HG03045 (cell line): ENCODE results near the gene NRIP2.

Experiments used
- ATAC-seq: cut with Tn5 transposase; IDR thresholded peaks from one replicate; pipeline ENCODE4 v1.9.1; 2021; ENCODE audit warnings: mild to moderate bottlenecking, moderate library complexity; ENCODE audit not compliant: unreplicated experiment

Gene NRIP2

GRCh38 chr12:2845280-2845679 lies 10.4 kb upstream of the NRIP2 start:
- no peak for ATAC-seq

GRCh38 chr12:2844786-2845185 lies 10.0 kb upstream of the NRIP2 start:
- ATAC-seq = no peak

DNA sequence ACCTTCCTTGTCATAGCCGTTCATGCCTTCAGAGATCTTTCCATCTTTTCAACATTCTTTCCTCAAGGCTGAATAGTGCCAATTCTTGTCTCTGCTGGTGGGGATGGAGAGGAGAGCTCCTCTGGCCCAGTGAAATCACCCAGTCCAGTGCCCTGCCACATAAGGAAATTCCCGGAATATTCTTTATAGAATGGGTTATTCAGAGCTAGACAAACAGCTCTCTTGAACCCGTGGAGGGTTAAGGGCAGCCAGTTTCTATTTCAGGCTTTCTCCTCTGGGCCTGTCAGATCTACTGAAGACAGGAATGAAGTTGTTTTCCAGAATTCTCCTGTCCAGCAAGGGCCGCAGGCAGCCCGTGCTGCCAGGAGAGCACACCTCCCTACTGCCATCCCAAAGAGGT lies 8.1 kb upstream of the NRIP2 start:
- no peak for ATAC-seq

DNA sequence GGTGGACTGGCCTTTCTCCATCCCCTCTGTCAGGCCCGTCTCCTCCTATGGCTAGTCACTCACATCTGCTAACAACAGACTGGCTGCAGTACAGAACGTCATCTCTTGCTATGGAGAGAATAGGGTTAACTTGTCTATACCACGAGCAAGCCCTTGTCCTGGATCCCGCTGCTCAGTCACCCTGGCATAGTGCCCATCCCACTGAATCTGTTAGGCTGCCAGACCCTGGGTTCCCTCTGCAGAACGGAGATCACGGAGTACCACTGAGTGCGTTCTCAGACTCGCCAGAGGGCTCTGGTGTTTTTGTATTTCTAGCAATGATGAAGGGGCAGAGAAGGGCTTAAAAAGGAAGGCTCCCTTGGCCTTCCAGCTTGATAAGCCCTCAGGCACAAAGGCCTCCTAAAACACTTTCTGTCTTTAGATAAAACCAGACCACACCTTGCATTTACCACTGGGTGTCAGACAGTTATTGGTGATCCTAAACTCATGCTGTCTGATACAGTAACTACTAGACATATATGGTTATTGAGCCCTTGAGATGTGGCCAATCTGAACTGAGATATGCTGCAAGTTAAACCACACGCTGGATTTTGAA lies 6.3 kb upstream of the NRIP2 start:
- no peak for ATAC-seq

- no peak for ATAC-seq
Measured at GRCh38 chr12:2836574-2836973, 1.7 kb upstream of the NRIP2 start.

GRCh38 chr12:2835691-2836403 lies 1.0 kb upstream of the NRIP2 start:
- no peak for ATAC-seq

GRCh38 chr12:2833810-2834209 lies 1.0 kb downstream of the NRIP2 start:
- ATAC-seq = no peak

GRCh38 chr12:2833327-2833726 lies 1.5 kb downstream of the NRIP2 start:
- ATAC-seq = no peak

- ATAC-seq = no peak
Measured at GRCh38 chr12:2832550-2833127, 2.2 kb downstream of the NRIP2 start.

DNA sequence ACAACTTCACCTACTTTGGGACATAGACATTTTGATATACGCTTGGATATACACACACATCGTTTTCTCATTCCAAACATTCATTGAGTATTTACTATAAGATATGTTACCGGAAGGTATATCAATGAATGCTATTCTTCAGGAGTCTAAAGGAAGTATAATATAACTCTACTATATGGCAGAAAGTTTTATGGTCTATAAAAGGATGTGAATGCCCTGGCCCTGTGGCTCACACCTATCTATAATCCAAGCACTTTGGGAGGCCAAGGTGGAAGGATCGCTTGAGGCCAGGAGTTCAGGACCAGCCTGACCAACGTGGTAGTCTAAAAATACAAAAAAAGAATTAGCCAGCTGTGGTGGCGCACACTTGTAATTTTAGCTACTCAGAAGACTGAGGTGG lies 5.6 kb downstream of the NRIP2 start:
- ATAC-seq = no peak

- ATAC-seq = no peak
Measured at GRCh38 chr12:2826721-2827515, 7.9 kb downstream of the NRIP2 start.

GRCh38 chr12:2826036-2826435 lies 8.8 kb downstream of the NRIP2 start:
- no peak for ATAC-seq

- ATAC-seq = no peak
Measured at GRCh38 chr12:2825132-2825531, 9.7 kb downstream of the NRIP2 start.

- ATAC-seq = no peak
Measured at GRCh38 chr12:2824541-2824940, 10.3 kb downstream of the NRIP2 start.

DNA sequence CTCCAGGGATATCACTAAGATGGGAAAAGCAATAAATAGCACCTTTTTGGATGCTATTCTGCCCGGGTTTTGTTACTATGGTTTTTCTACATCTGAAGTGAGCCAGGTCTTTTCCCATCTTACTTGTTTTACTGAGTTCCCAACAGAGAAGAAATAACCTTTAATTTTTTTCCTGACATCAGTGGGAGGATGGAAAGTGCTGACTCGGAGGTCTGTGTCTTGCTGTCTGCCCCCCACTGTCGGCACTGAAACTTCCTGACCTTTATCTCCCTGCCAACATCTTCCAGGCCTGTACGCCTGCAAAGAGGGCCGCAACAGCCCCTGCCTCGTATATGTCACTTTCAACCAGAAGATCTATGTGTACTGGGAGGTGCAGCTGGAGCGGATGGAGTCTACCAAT lies 11.4 kb downstream of the NRIP2 start:
- ATAC-seq = no peak

- no peak for ATAC-seq
Measured at GRCh38 chr12:2820432-2820831, 14.4 kb downstream of the NRIP2 start.

- no peak for ATAC-seq
Measured at GRCh38 chr12:2819810-2820209, 15.0 kb downstream of the NRIP2 start.

GRCh38 chr12:2813214-2814185 lies 21.3 kb downstream of the NRIP2 start:
- peak; percentile 30 for ATAC-seq

GRCh38 chr12:2812290-2813213 lies 22.3 kb downstream of the NRIP2 start, which contains the start of gene ITFG2:
Gene ITFG2, plus strand, starts transcription at chr12:2812668. Its CDS starts 93 bp downstream, at chr12:2812761.
- peak; percentile 94 for ATAC-seq
